Motor neuron (in vitro differentiated cells): ENCODE data around the gene GPC6. TPM values are rescaled to one million over a fixed set of nuclear protein-coding genes. Genes with fewer than 3 reads are reported as not detected.
A peak's percentile ranks its signal among the peaks of the same experiment; 100 is the strongest.

Experiments used
- ATAC-seq, 8 experiments: fragments of 200-7000 bp; cut with Tn5 transposase; replicated peaks in 6 of 8; 2 replicates each; pipeline ENCODE4 v1.8.0; 2021; ENCODE audit warnings: mild to moderate bottlenecking in 8 of 8, moderate library complexity in 8 of 8
- H3K27ac ChIP-seq, 2 donors: fragments of 250-450 bp; sonication (Bioruptor Pico); 2 replicates each; pipeline ENCODE4 v1.9.0; 2021; ENCODE audit warnings: antibody characterized with exemption in 2 of 2, mild to moderate bottlenecking in 2 of 2, moderate library complexity in 1 of 2
- H3K4me1 ChIP-seq, 2 donors: fragments of 250-450 bp; sonication (Bioruptor Pico); replicated peaks in 1 of 2; 2 replicates each; pipeline ENCODE4 v1.6.1; 2021; ENCODE audit warnings: antibody characterized with exemption in 2 of 2, mild to moderate bottlenecking in 2 of 2, moderate library complexity in 1 of 2
- H3K4me3 ChIP-seq, 5 donors: fragments of 250-450 bp; sonication (Bioruptor Pico); 2 replicates each; pipeline ENCODE4 v1.9.0; 2021; ENCODE audit warnings: antibody characterized with exemption in 5 of 5, mild to moderate bottlenecking in 5 of 5, moderate library complexity in 4 of 5
- WGBS, 10 experiments: fragments of 450-650 bp; shearing (Covaris generic); methylation state at CpG; one replicate each; pipeline ENCODE4 v1.0.0; 2022; 5-methylcytosine and 5-hydroxymethylcytosine counted together
- in situ Hi-C, 9 experiments: fragments of 400-800 bp; cut with MboI; loops; one replicate each; pipeline ENCODE4 v1.15.0; 2021; ENCODE audit warnings: low sequenced_read_pairs in 9 of 9, low pct_unique_long_range_greater_than_20kb in 2 of 9; ENCODE audit not compliant: unreplicated experiment in 9 of 9
- total RNA-seq, 8 experiments: library from RNA; unstranded; fragments of 300-600 nt; gene quantifications; 2 replicates each; pipeline versions ENCODE4 v1.2.3 to v1.2.4, GENCODE V29; 2022

The GPC6 gene
- total RNA-seq, 8 experiments from 2014 or later = 1.8 to 52.4 (median 15.5) TPM

- WGBS, 10 experiments = 0 to 100% (median 95%) methylated on average over 1 to 6 of the region's 6 CpGs; no CpG with 5 or more reads in 1 of the 10 experiments
- Histone ChIP-seq H3K4me1 (peaks cover 0 to 2% of the 10 kb centered on the region in 2 donors), H3K4me3 (no peak overlapping the region), H3K27ac (no peak overlapping the region)
- in situ Hi-C loops = no loop called here
- ATAC-seq = peak in 3 of 8 experiments; percentile 94 to 96 (median 95)
Measured at GRCh38 chr13:94322925-94323763, 1096.5 kb downstream of the GPC6 start.

GRCh38 chr13:94323764-94324758 is 1097.5 kb downstream of the GPC6 start:
- ATAC-seq = peak in 2 of 8 experiments; percentile 12 to 18
- in situ Hi-C loops = no loop called here
- no peak overlapping the region for H3K27ac ChIP-seq
- H3K4me1 ChIP-seq = peaks cover 0 to 6% of the 10 kb centered on the region in 2 donors
- 69 to 96% (median 89%) methylated on average over 3 to 10 of the region's 10 CpGs for WGBS, 10 experiments
- H3K4me3 ChIP-seq = no peak overlapping the region

GRCh38 chr13:94324767-94325540 is 1098.3 kb downstream of the GPC6 start:
- Histone ChIP-seq H3K4me1 (peaks cover 0 to 6% of the 10 kb centered on the region in 2 donors), H3K4me3 (no peak overlapping the region), H3K27ac (no peak overlapping the region)
- 78 to 100% (median 88%) methylated on average over 5 to 14 of the region's 14 CpGs for WGBS, 10 experiments
- in situ Hi-C loops = loop anchor here in 1 of 9 experiments (25.0 kb wide), 1 partner anchor 1088 kb away; the partner anchor contains the start of gene GPC6
- no peak for ATAC-seq

- no peak overlapping the region for H3K27ac ChIP-seq
- 72 to 97% (median 88%) methylated on average over 2 to 6 of the region's 6 CpGs; no CpG with 5 or more reads in 1 of the 10 experiments for WGBS, 10 experiments
- peaks cover 0 to 6% of the 10 kb centered on the region in 2 donors for H3K4me1 ChIP-seq
- H3K4me3 ChIP-seq = no peak overlapping the region
- in situ Hi-C loops = loop anchor here in 1 of 9 experiments (25.0 kb wide), 1 partner anchor 1088 kb away; the partner anchor contains the start of gene GPC6
- ATAC-seq = no peak
Measured at GRCh38 chr13:94325650-94326049, 1099.0 kb downstream of the GPC6 start.

- no peak overlapping the region for H3K27ac ChIP-seq
- WGBS, 10 experiments = 50 to 100% (median 86%) methylated on average over 2 to 6 of the region's 6 CpGs
- ATAC-seq = no peak
- peaks cover 4 to 11% of the 10 kb centered on the region in 2 donors for H3K4me1 ChIP-seq
- in situ Hi-C loops = loop anchor here in 1 of 9 experiments (25.0 kb wide), 1 partner anchor 1090 kb away; the partner anchor contains the start of gene GPC6
- H3K4me3 ChIP-seq = no peak overlapping the region
Measured at GRCh38 chr13:94327318-94327717, 1100.7 kb downstream of the GPC6 start.

GRCh38 chr13:94328381-94329041 is 1101.9 kb downstream of the GPC6 start:
- H3K4me3 ChIP-seq = no peak overlapping the region

GRCh38 chr13:94329277-94329676 is 1102.7 kb downstream of the GPC6 start:
- in situ Hi-C loops = loop anchor here in 1 of 9 experiments (25.0 kb wide), 1 partner anchor 1092 kb away; the partner anchor contains the start of gene GPC6
- Histone ChIP-seq H3K4me3 (no peak overlapping the region), H3K4me1 (peaks cover 10 to 17% of the 10 kb centered on the region in 2 donors), H3K27ac (no peak overlapping the region)
- 17 to 100% (median 65%) methylated on average over 1 to 7 of the region's 7 CpGs; no CpG with 5 or more reads in 1 of the 10 experiments for WGBS, 10 experiments
- peak in 2 of 8 experiments; percentile 37 to 45 for ATAC-seq

More at GRCh38 chr13:94328381-94329041, 1101.9 kb downstream of the GPC6 start:
- H3K4me1 ChIP-seq = peaks cover 7 to 15% of the 10 kb centered on the region in 2 donors
- in situ Hi-C loops = loop anchor here in 1 of 9 experiments (25.0 kb wide), 1 partner anchor 1091 kb away; the partner anchor contains the start of gene GPC6
- peak in 3 of 8 experiments; percentile 25 to 57 (median 46) for ATAC-seq
- whole genome bisulfite sequencing, 10 experiments = 40 to 100% (median 73%) methylated on average over 1 to 8 of the region's 13 CpGs; no CpG with 5 or more reads in 1 of the 10 experiments
- no peak overlapping the region for H3K27ac ChIP-seq

- in situ Hi-C loops = loop anchor here in 1 of 9 experiments (25.0 kb wide), 1 partner anchor 1093 kb away; the partner anchor contains the start of gene GPC6
- H3K4me1 ChIP-seq = peaks cover 10 to 17% of the 10 kb centered on the region in 2 donors
- H3K27ac ChIP-seq = no peak overlapping the region
- no peak overlapping the region for H3K4me3 ChIP-seq
- peak in 7 of 8 experiments; percentile 21 to 97 (median 64) for ATAC-seq
- 0 to 100% (median 45%) methylated on average over 1 to 7 of the region's 7 CpGs; no CpG with 5 or more reads in 2 of the 10 experiments for WGBS, 10 experiments
Measured at GRCh38 chr13:94329754-94330551, 1103.3 kb downstream of the GPC6 start.

GRCh38 chr13:94330552-94331071 is 1104.0 kb downstream of the GPC6 start:
- no peak overlapping the region for H3K27ac ChIP-seq
- H3K4me1 ChIP-seq = peaks cover 10 to 17% of the 10 kb centered on the region in 2 donors
- 80 to 100% (median 100%) methylated on average over 1 to 3 of the region's 3 CpGs; no CpG with 5 or more reads in 1 of the 10 experiments for WGBS, 10 experiments
- ATAC-seq = no peak
- in situ Hi-C loops = loop anchor here in 1 of 9 experiments (25.0 kb wide), 1 partner anchor 1093 kb away; the partner anchor contains the start of gene GPC6
- no peak overlapping the region for H3K4me3 ChIP-seq

- WGBS, 10 experiments = 40 to 100% (median 66%) methylated on average over 1 to 3 of the region's 3 CpGs; no CpG with 5 or more reads in 4 of the 10 experiments
- Histone ChIP-seq H3K27ac (no peak overlapping the region), H3K4me3 (no peak overlapping the region), H3K4me1 (peaks cover 10 to 17% of the 10 kb centered on the region in 2 donors)
- ATAC-seq = no peak
- in situ Hi-C loops = loop anchor here in 1 of 9 experiments (25.0 kb wide), 1 partner anchor 1094 kb away; the partner anchor contains the start of gene GPC6
Measured at GRCh38 chr13:94331281-94331680, 1104.7 kb downstream of the GPC6 start.
